GM12875 (cell line): Measurements from ENCODE around the gene KIF13A.

ENCODE experiments used
- H3K4me3 ChIP-seq: one replicate; pipeline ENCODE4 v1.5.1; 2011; ENCODE audit warnings: low read depth, low read length, control low read depth
- TF ChIP-seq, protein P1 (sequence below): IDR thresholded peaks from 2 replicates; pipeline ENCODE4 v1.5.1; 2011; ENCODE audit warnings: low read depth, mild to moderate bottlenecking, control low read depth, inconsistent platforms, low read length, moderate library complexity, borderline replicate concordance; ENCODE audit not compliant: insufficient read depth

The KIF13A gene

DNA sequence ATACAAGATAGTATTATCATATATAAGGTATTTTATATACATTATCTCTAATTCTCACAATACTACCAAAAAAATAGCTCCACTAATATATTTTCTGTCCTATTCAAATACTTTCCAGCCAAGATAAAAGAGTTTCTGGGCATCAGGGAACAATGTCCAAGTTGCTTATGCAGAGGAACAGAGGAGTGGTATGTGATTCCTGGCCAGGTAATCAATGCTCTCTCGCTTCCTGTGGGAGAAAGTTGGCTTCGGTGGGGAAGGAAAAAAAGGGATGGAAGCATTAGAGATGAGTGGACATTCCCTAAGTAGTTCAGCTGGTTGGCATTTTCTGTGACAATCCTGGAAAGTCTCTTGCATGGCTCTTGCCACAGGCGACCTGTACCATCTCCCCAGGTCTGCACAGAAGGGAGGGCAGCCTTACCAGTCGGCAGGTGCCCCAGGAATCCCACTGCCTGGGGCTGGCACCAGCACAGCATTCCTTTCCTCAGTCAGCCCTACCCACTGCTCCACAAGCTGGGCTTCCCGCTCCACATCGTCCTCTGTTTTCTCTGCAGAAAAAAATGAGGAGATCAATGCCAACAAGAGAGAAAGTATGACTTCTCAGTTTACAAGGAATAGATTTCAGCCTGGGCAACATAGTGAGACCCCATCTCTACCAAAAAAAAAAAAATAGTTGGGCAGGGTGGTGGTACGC, 202.2 kb downstream of the KIF13A start:
- no peak overlapping the region for H3K4me3 ChIP-seq
- TF ChIP-seq, protein P1, sequence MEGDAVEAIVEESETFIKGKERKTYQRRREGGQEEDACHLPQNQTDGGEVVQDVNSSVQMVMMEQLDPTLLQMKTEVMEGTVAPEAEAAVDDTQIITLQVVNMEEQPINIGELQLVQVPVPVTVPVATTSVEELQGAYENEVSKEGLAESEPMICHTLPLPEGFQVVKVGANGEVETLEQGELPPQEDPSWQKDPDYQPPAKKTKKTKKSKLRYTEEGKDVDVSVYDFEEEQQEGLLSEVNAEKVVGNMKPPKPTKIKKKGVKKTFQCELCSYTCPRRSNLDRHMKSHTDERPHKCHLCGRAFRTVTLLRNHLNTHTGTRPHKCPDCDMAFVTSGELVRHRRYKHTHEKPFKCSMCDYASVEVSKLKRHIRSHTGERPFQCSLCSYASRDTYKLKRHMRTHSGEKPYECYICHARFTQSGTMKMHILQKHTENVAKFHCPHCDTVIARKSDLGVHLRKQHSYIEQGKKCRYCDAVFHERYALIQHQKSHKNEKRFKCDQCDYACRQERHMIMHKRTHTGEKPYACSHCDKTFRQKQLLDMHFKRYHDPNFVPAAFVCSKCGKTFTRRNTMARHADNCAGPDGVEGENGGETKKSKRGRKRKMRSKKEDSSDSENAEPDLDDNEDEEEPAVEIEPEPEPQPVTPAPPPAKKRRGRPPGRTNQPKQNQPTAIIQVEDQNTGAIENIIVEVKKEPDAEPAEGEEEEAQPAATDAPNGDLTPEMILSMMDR, result no peak

DNA sequence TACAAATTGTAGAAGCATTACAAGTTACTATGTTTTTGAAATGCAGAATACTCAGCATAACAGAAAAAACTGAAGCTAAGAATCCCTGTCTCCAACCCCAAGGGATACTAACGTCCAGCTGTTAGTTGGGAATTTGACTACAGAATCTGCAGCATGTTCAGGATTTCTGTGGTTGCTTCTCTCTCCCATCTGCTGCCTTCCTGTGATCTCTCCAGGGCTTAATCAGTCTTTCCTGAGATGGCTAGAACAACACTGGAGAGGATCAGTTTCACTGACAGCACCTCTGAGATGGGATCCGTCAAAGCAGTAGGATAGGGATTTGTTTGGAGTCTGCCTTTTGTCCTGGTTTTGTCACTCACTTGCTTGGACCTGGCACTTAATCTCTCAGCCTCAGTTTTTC, 207.4 kb downstream of the KIF13A start:
- no peak overlapping the region for H3K4me3 ChIP-seq

DNA sequence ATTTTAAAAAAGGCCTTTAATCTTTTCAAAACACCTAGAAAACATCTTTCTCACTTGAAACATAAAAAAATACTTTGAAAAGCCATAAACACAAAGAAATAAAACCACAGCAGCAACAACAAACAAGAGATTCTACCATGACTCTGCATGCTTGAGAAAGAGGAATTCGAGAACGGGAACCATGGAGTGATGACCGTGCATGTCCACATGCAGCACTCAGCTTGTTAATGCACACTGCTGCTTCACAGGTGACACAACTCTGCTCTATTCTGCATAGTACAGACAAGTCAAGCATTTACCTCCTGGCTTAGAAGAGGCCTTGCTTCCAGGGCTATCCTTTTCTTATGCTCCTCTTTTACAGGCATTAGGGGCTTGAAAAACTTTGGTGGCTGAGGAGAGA, 215.8 kb downstream of the KIF13A start:
- TF ChIP-seq, protein P1, result no peak
- no peak overlapping the region for H3K4me3 ChIP-seq

More for the DNA sequence above, 207.4 kb downstream of the KIF13A start:
- TF ChIP-seq, protein P1, result no peak

DNA sequence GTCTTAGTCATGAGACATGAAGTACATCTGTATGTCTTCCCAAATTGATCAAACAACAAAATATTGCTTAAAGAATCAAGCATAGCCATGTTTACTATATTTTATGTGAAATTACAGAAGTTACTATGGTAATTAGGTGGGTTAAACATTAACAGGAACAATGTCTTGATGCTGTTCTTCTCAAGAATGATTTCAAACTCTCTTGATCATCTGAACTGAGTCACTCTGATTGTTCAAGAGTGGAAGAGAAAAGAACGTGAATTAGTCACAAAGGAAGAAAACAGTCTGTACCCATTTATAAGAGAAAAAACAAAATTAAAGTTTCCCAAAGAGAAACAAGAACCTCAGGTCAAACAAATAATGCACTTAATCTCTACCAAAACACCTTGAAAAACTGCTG, 218.6 kb downstream of the KIF13A start:
- H3K4me3 ChIP-seq, result no peak overlapping the region
- TF ChIP-seq, protein P1, result no peak

DNA sequence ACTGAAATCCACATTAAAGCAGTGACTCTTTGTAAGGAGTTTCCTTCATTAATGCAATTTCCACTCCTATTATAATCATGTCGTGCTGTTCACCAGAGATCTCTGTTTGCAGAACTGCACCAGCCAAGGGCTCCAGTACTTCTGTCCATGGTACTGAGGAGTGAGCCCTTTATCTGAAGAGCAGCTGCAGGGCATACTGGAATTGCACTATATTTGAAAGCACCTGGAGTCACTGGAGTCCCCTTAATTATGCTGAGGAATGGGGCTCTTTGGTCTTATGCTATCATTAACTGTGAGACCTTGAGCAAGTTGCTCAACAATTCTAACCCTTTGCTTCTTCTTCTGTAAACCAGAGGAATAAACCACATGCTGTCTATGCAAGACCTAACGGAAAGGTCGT, 219.0 kb downstream of the KIF13A start:
- TF ChIP-seq, protein P1, result no peak

DNA sequence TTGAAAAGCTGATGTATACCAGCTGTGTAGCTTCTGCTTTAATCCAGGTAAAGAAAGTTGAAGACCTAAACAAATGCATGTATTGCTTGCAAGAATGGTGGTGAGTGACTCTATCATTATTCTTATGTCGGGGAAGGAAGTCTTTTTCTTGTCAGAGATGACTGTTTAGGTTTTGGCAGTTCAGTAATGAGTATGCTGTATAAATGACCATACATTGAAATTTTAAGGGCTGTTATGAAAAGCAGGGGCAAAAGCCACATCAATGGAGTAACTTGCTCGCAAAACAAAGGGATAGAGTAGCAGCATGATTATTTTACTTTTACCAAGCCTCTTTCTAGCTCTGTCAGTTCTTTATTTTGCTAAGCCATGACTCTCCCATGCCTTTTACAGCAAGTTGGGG, 224.8 kb downstream of the KIF13A start:
- TF ChIP-seq, protein P1, result no peak
- H3K4me3 ChIP-seq, result no peak overlapping the region

More for the DNA sequence above, 219.0 kb downstream of the KIF13A start:
- H3K4me3 ChIP-seq, result no peak overlapping the region

DNA sequence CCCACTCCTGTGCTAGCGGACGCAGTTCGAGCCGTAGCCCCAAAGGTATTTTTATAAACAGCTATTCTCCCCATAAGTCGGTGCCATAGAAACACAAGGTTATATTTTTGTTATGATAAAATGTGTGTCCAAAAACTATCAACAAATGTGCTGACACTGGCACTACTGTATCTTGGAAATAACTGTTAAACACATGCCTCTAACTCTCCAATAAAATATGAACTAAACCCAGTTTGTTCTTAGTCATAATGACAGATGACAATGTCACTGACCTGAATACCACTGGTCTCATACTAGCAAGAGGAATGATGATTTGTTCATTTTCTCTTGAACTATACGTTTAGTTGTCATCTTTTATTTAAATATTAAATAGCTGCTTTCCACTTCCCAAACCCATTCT, 229.3 kb downstream of the KIF13A start:
- no peak overlapping the region for H3K4me3 ChIP-seq
- TF ChIP-seq, protein P1, result no peak
